Stimulated activated CD4-positive, alpha-beta T cell treated with anti-CD3 and anti-CD28 coated beads, Interleukin-1b, Interleukin-23, amount 100 ng/mL, for 24 hours (primary cell): ENCODE results near the gene ACE.

Experiments
- DNase-seq, 4 experiments: peaks; one replicate each; pipeline ENCODE4 v3.0.0-alpha.2; 2020; ENCODE audit warnings: low read depth in 4 of 4, low spot score in 1 of 4

The ACE gene

GRCh38 chr17:63534816-63535455 is 58.1 kb downstream of the ACE start:
- no peak for DNase-seq

- DNase-seq: no peak
These were observed 58.8 kb downstream of the ACE start for GRCh38 chr17:63535640-63536039.

DNA sequence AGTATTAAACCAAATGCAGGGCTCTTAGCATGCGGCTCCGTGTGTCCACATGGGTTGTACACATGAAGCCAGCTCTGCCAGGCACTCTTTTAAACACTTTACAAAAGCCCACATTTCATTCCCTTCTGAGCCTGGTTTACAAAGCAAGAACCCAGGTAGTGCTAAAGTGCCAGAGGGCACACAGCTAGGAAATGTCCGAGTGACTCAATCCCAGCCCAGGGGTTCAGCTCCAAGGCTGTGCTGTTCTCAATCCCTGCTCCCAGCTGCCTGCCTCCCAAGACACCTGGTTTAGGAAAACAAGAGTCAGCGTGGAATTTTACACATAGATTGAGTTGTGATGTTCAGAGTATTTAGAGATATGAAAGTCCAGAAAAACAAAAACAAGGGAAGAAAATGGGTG is 60.1 kb downstream of the ACE start:
- no peak for DNase-seq

DNA sequence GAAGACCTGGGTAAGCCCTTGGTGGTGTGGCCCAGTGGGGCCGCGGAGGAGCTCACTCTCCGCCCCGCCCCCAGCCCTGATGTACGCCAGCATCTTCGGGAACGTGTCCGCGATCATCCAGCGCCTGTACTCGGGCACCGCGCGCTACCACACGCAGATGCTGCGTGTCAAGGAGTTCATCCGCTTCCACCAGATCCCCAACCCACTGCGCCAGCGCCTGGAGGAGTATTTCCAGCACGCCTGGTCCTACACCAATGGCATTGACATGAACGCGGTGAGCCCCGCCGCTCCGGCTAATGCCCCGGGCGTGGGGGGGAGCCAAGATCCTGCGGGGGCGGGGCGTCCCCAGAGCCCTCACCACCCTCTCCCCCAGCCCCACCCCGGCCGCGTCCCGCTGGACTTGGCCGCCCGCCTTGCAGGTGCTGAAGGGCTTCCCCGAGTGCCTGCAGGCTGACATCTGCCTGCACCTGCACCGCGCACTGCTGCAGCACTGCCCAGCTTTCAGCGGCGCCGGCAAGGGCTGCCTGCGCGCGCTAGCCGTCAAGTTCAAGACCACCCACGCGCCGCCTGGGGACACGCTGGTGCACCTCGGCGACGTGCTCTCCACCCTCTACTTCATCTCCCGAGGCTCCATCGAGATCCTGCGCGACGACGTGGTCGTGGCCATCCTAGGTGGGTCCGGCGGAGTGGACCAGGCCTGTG is 61.3 kb downstream of the ACE start:
- DNase-seq: no peak

GRCh38 chr17:63538693-63539595 is 62.1 kb downstream of the ACE start:
- DNase-seq: no peak

DNA sequence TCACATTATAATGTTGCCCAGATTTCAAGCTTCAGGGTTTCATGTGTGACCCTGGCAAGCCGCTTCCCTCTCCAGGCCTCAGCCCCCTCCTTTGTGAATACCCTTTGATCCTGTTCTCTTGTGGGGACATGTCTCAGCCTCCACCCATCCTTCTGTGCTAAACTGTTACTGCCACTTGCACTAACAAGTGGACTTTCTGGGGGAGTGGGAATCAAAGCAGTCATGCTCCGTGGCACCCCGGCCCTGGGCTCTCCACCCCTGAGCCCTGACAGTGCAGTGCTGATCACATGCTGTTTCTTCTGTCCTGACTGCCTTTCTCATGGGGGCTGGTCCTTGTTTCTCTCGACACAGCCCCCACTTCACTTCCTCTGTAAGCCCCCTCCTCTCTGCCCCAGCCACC is 63.7 kb downstream of the ACE start:
- DNase-seq: no peak

DNA sequence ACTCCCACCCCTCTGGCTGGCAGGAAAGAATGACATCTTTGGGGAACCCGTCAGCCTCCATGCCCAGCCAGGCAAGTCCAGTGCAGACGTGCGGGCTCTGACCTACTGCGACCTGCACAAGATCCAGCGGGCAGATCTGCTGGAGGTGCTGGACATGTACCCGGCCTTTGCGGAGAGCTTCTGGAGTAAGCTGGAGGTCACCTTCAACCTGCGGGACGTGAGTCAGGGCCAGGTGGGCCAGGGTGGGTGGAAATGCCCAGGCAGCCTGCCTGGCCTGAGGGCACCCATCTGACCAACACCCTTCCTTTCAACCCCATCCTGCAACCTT is 65.3 kb downstream of the ACE start:
- no peak for DNase-seq

DNA sequence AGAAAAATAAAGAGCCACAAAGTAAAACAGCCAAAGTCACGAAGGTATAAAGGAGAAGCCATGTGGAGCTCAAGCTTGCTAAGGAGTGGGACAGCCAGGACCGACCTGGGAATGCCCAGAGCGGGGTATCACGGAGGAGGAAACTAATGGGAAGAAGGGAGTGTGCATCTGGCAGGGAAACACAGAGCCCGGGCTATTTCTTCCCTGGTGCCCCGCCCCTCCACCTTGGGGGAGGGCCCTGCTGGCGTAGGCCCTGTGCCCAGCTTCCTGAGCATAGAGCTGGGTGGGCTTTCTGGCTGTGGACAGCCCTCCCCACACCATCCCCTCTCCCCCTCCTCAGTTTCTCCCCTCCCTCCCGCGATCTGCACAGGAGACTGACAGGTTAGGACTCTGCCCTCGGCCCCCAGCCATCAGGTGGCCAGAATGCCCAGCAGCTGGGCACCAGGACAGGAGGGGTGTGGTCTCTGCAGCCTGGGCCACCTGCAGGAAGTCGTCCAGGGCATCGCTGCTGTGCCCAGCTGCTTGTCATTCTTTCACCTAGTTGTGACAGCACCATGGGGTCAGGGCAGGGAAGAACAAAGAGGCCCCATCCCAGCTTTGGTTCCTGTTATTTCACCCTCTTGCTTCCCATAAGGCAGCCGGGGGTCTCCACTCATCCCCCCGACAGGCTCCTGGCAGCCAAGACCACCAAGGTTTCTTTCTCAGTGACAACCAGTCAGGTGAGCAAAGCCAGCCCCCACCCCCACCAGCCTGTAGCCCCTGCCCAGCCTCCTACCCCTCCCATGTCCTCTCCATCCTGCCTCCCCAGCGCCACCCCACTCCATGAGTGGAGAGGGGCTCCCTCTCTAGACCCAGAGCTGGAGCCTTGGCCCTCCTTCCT is 66.3 kb downstream of the ACE start:
- no peak for DNase-seq

GRCh38 chr17:63543822-63544420 is 67.1 kb downstream of the ACE start:
- DNase-seq: no peak

- no peak for DNase-seq
These were observed 67.8 kb downstream of the ACE start for GRCh38 chr17:63544467-63545301.

- DNase-seq: no peak
These were observed 69.6 kb downstream of the ACE start for GRCh38 chr17:63546308-63547082.

DNA sequence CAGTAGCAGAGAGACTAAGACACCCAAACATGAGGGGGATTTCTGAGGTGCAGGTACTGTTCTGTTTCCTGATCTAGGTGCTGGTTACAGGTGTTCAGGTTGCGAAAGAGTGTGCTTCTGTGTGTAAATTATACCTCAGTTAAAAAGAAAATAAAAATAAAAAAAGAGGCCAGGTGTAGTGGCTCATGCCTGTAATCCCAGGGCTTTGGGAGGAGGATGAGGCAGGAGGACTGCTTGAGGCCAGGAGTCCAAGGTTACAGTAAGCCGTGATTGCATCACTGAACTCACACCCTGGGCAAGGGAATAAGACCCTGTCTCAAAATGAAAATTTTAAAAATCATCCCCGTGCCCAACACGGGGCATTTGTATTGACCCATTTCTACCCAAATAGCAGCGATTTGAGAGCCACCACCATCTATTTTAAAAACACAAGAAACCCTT is 70.2 kb downstream of the ACE start:
- DNase-seq: no peak
